Right lobe of liver (tissue), 6 donors: ENCODE data around the gene RBX1. TPM values are rescaled to one million over a fixed set of nuclear protein-coding genes. Genes with fewer than 3 reads are reported as not detected.
A peak's percentile ranks its signal among the peaks of the same experiment; 100 is the strongest.

Experiments used
- ATAC-seq, 4 donors: fragments of 200-7000 bp; cut with Tn5 transposase; one replicate each; pipeline ENCODE4 v1.9.1; 2020; ENCODE audit warnings: mild to moderate bottlenecking in 4 of 4, moderate library complexity in 4 of 4
- DNase-seq, 3 donors: peaks; one replicate each; pipeline ENCODE4 v3.0.0-alpha.2; 2020
- H3K27ac ChIP-seq, 3 donors: fragments of 200-600 bp; one replicate each; pipeline ENCODE4 v1.8.0; 2022
- H3K27me3 ChIP-seq, 2 donors: fragments of 200-600 bp; one replicate each; pipeline ENCODE4 v1.8.0; 2022
- H3K36me3 ChIP-seq, 4 donors: fragments of 200-600 bp; sonication (generic) in 1 of 4; one replicate each; pipeline versions ENCODE4 v1.5.1 to v1.8.0; 2017 to 2022; ENCODE audit warnings: control low read depth in 1 of 4
- H3K4me1 ChIP-seq, 4 donors: fragments of 200-600 bp; sonication (generic) in 1 of 4; one replicate each; pipeline versions ENCODE4 v1.5.1 to v1.8.0; 2017 to 2022; ENCODE audit warnings: control low read depth in 1 of 4
- H3K4me3 ChIP-seq, 3 donors: fragments of 200-600 bp; one replicate each; pipeline ENCODE4 v1.8.0; 2022
- H3K9me3 ChIP-seq, 4 donors: fragments of 200-600 bp; sonication (generic) in 1 of 4; one replicate each; pipeline versions ENCODE4 v1.5.1 to v1.8.0; 2017 to 2022; ENCODE audit warnings: control low read depth in 1 of 4
- POLR2A ChIP-seq: fragments of 450-650 bp; IDR thresholded peaks from one replicate; pipeline ENCODE4 v1.6.1; 2017; ENCODE audit warnings: antibody characterized with exemption, mild to moderate bottlenecking
- WGBS: methylation state at CpG from one replicate; pipeline ENCODE4 v1.1.6; 2018; ENCODE audit warnings: low coverage, low lambda C conversion rate; ENCODE audit not compliant: insufficient coverage; ENCODE audit errors: missing lambda C conversion rate; 5-methylcytosine and 5-hydroxymethylcytosine counted together
- intact Hi-C, 2 donors: fragments of 100-400 bp; cut with DNase I; formaldehyde crosslinking; loops; one replicate each; pipeline versions ENCODE4 v1.11.2 to v1.14.1; 2022
- total RNA-seq, 6 experiments: library from RNA; depleted of rRNA in 2 of 6; stranded (reverse); fragments of >200 nt in 2 of 6; fragmentation: NEBNext Ultra II Directional in 3 of 6; extraction: Animal tissue kit (Norgen Biotek cat#: 25700) in 3 of 6; gene quantifications; one replicate each; pipeline versions ENCODE4 v1.1.0 to v1.2.4, GENCODE V29; 2016 to 2023
- TF ChIP-seq, protein P1 (sequence below), 4 donors: fragments of 200-600 bp in 3 of 4; fragments of 450-650 bp in 1 of 4; IDR thresholded peaks; one replicate each; pipeline versions ENCODE4 v1.5.1 to v1.8.0; 2016 to 2022; ENCODE audit warnings: antibody characterized with exemption in 4 of 4, mild to moderate bottlenecking in 2 of 4
- donor health status: DM: no; HTN: yes; CAD: no.
- donor health status: DM: no; HTN: no; CAD: no.
- donor health status: DM: no; HTN: no; CAD: no.
- donor health status: DM: no; HTN: yes; CAD: no.
- donor health status: DM: no; HTN: yes; CAD: no.

Gene RBX1
- total RNA-seq, 6 experiments from 2014 or later, result 14.2 to 24.3 (median 17.4) TPM

DNA sequence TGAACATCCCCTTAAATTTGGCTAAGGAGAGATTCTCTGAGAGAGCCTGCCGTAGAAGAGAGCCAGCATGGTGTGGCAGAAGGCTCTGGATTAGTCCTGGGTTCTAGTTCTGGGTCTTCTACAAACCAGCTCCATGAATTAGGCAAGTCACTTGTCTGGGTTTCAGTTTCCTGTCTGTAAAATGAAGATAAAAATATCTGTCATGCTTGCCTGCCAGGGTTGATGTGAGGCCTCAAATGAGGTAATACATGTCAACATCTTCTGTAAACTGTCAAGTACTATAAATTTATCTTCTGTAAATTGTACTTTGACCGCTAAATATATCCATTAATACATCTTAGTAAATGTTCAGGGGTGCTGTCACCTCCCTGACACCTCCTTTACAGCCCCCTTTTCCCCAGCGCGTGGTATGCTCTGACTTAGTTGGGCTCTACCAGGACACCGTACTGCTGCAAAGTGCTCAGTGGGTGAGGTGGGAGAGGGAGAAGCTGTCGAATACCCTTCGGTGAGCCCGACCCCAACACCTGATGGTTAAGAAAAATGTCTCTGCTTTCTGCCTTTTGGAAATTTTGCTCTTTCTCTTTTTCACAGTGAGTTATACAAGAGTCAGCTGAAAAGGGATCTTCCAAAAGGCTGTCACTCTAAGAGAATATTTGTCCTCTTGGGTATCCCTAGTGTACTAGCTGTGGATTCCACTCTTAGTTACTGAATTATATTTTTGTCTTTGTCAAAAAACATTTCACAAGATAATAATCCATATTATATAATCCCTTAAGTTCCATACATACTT, 15.0 kb downstream of the RBX1 start:
- peaks cover 0 to 36% (median 5%) of the 10 kb centered on the region in 4 donors for H3K36me3 ChIP-seq
- no peaks in the 10 kb centered on the region for H3K4me1 ChIP-seq
- no peak for DNase-seq
- H3K4me3 ChIP-seq, result no peak overlapping the region
- peak in 1 of 4 donors; percentile 46 for ATAC-seq
- WGBS, result 93% methylated on average over 7 of the region's 8 CpGs
- TF ChIP-seq, protein P1, sequence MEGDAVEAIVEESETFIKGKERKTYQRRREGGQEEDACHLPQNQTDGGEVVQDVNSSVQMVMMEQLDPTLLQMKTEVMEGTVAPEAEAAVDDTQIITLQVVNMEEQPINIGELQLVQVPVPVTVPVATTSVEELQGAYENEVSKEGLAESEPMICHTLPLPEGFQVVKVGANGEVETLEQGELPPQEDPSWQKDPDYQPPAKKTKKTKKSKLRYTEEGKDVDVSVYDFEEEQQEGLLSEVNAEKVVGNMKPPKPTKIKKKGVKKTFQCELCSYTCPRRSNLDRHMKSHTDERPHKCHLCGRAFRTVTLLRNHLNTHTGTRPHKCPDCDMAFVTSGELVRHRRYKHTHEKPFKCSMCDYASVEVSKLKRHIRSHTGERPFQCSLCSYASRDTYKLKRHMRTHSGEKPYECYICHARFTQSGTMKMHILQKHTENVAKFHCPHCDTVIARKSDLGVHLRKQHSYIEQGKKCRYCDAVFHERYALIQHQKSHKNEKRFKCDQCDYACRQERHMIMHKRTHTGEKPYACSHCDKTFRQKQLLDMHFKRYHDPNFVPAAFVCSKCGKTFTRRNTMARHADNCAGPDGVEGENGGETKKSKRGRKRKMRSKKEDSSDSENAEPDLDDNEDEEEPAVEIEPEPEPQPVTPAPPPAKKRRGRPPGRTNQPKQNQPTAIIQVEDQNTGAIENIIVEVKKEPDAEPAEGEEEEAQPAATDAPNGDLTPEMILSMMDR (IDR thresholded peaks at IDR 0.05), result no peak
- TF ChIP-seq POLR2A, result no peak
- intact Hi-C loops, result no loop called here
- no peak overlapping the region for H3K27ac ChIP-seq
- no peaks in the 10 kb centered on the region for H3K27me3 ChIP-seq
- no peaks in the 10 kb centered on the region for H3K9me3 ChIP-seq

DNA sequence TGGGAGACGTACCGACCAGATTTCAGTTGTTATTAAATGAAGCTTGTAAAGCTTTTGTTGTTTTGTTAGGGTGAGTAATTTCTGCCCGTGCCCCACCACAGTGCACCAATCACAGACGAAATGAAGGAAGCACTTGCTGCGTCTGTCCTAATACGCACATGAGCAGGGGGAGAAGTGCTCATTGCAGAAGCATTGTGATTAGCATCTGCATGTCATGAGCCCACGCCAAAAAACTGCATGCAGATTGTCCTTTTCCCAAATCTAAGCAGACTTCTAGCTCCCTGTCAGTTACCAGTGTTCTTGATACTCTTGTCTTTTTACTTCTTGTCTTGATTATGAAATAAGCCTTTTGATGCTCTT, 15.5 kb downstream of the RBX1 start:
- Histone ChIP-seq H3K27me3 (no peaks in the 10 kb centered on the region), H3K27ac (no peak overlapping the region), H3K9me3 (no peaks in the 10 kb centered on the region), H3K4me1 (no peaks in the 10 kb centered on the region), H3K4me3 (no peak overlapping the region), H3K36me3 (peaks cover 0 to 40% (median 7%) of the 10 kb centered on the region in 4 donors)
- WGBS, result 72% methylated on average over 6 of the region's 7 CpGs
- ATAC-seq (peak in 1 of 4 donors; percentile 39), DNase-seq (no peak)
- intact Hi-C loops, result no loop called here
- no peak for TF ChIP-seq POLR2A
- TF ChIP-seq, protein P1 (IDR thresholded peaks at IDR 0.05), result no peak

DNA sequence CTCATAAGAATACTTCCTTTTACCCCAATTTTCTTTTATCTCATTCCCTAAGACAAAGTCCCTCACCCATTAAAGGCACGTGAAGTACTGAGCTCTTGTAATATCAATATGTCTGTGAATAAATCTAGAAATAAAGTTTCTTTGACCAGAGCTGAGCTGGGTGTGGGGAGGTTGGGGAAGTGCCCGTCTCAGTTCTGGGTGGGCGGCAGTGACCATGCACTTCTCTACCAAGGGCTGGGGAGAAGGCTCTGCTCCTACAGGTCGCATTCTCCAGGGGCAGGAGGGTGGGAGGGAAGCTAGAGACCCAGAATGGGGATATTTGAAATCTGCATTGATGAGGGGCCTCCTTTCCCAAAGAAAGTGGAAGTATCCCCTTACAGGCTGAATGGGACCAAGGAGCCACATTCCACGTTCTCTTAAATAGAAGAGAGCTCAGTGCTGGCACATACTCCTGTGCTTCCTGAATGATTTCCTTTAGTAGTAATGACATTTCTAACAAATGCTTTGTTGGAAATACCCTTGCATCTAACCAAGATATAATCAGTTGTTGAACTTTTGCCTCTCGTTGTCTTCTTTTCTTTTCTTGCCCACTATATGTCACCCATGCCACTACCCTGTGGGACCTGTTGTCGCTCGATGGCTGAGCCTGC, 16.1 kb downstream of the RBX1 start:
- 83% methylated on average over 7 of the region's 8 CpGs for WGBS
- ATAC-seq, result no peak
- no peak for DNase-seq

DNA sequence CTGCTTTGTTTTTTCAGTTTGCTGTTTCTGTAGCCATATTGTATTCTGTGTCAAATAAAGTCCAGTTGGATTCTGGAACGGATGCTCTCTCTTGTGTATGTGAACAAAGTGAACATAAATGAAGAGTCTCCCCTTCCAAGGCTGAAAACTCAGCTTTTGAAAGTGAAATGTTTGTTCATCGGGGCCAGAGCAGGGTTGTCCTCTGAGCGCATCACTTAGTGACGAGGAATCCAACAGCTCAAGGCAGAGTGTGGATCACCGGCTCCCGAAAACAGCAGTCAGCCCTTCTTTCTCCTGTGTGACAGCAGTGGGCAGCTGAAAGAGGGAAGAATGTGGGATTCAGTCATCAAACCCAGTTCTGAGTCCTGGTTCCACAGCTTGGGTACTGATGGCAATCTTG, 21.4 kb downstream of the RBX1 start:
- H3K27me3 ChIP-seq, result no peaks in the 10 kb centered on the region
- TF ChIP-seq, protein P1 (IDR thresholded peaks at IDR 0.05), result no peak
- TF ChIP-seq POLR2A, result no peak
- no peak overlapping the region for H3K27ac ChIP-seq
- intact Hi-C loops, result no loop called here
- H3K4me1 ChIP-seq, result no peaks in the 10 kb centered on the region
- DNase-seq (no peak), ATAC-seq (no peak)
- no peak overlapping the region for H3K4me3 ChIP-seq
- 91% methylated on average over 4 of the region's 6 CpGs for WGBS
- H3K9me3 ChIP-seq, result no peaks in the 10 kb centered on the region
- peaks cover 0 to 42% (median 7%) of the 10 kb centered on the region in 4 donors for H3K36me3 ChIP-seq

More for the DNA sequence above, 16.1 kb downstream of the RBX1 start:
- H3K36me3 ChIP-seq, result peaks cover 0 to 44% (median 8%) of the 10 kb centered on the region in 4 donors
- intact Hi-C loops, result no loop called here
- no peaks in the 10 kb centered on the region for H3K4me1 ChIP-seq
- H3K4me3 ChIP-seq, result no peak overlapping the region
- TF ChIP-seq, protein P1 (IDR thresholded peaks at IDR 0.05), result no peak
- no peak for TF ChIP-seq POLR2A
- no peaks in the 10 kb centered on the region for H3K27me3 ChIP-seq
- H3K27ac ChIP-seq, result no peak overlapping the region
- H3K9me3 ChIP-seq, result no peaks in the 10 kb centered on the region
